Measurements from ENCODE around the gene ASCC2.

The ASCC2 gene

GRCh38 chr22:29821291-29822016 is 16.6 kb downstream of the ASCC2 start:
- Histone ChIP-seq H3K27ac (peak overlapping the region in 13 of 21 experiments; percentile 2 to 65 (median 34)), H3K4me3 (no peak overlapping the region)

GRCh38 chr22:29820961-29821290 is 17.1 kb downstream of the ASCC2 start:
- peak overlapping the region in 12 of 21 experiments; percentile 2 to 65 (median 32) for H3K27ac ChIP-seq
- no peak overlapping the region for H3K4me3 ChIP-seq

GRCh38 chr22:29819501-29819900 is 18.6 kb downstream of the ASCC2 start:
- Histone ChIP-seq H3K4me3 (no peak overlapping the region), H3K27ac (no peak overlapping the region)

- no peak overlapping the region for H3K4me3 ChIP-seq
- peak overlapping the region in 4 of 21 experiments; percentile 0 to 42 (median 30) for H3K27ac ChIP-seq
These were observed 20.4 kb downstream of the ASCC2 start for GRCh38 chr22:29817724-29818123.

- Histone ChIP-seq H3K27ac (peak overlapping the region in 11 of 21 experiments; percentile 7 to 80 (median 36)), H3K4me3 (no peak overlapping the region)
These were observed 21.1 kb downstream of the ASCC2 start for GRCh38 chr22:29816980-29817379.

- H3K27ac ChIP-seq: peak overlapping the region in 11 of 21 experiments; percentile 7 to 80 (median 36)
- no peak overlapping the region for H3K4me3 ChIP-seq
These were observed 21.5 kb downstream of the ASCC2 start for GRCh38 chr22:29816539-29816938.

GRCh38 chr22:29816128-29816527 is 21.9 kb downstream of the ASCC2 start:
- H3K4me3 ChIP-seq: no peak overlapping the region
- H3K27ac ChIP-seq: peak overlapping the region in 11 of 21 experiments; percentile 18 to 72 (median 40)

GRCh38 chr22:29815580-29815979 is 22.5 kb downstream of the ASCC2 start:
- peak overlapping the region in 10 of 21 experiments; percentile 0 to 72 (median 32) for H3K27ac ChIP-seq
- H3K4me3 ChIP-seq: no peak overlapping the region

- no peak overlapping the region for H3K4me3 ChIP-seq
- H3K27ac ChIP-seq: no peak overlapping the region
These were observed 24.1 kb downstream of the ASCC2 start for GRCh38 chr22:29814003-29814402.

GRCh38 chr22:29813563-29813962 is 24.5 kb downstream of the ASCC2 start:
- Histone ChIP-seq H3K4me3 (no peak overlapping the region), H3K27ac (no peak overlapping the region)

- Histone ChIP-seq H3K27ac (no peak overlapping the region), H3K4me3 (no peak overlapping the region)
These were observed 24.9 kb downstream of the ASCC2 start for GRCh38 chr22:29813126-29813525.

GRCh38 chr22:29811377-29811776 is 26.7 kb downstream of the ASCC2 start:
- no peak overlapping the region for H3K27ac ChIP-seq

GRCh38 chr22:29810216-29810615 is 27.9 kb downstream of the ASCC2 start:
- Histone ChIP-seq H3K27ac (peak overlapping the region in 1 of 21 experiments; percentile 16), H3K4me3 (no peak overlapping the region)

More at GRCh38 chr22:29811377-29811776, 26.7 kb downstream of the ASCC2 start:
- no peak overlapping the region for H3K4me3 ChIP-seq

- Histone ChIP-seq H3K4me3 (no peak overlapping the region), H3K27ac (no peak overlapping the region)
These were observed 31.9 kb downstream of the ASCC2 start for GRCh38 chr22:29806196-29806595.

- H3K4me3 ChIP-seq: no peak overlapping the region
- H3K27ac ChIP-seq: no peak overlapping the region
These were observed 33.1 kb downstream of the ASCC2 start for GRCh38 chr22:29804985-29805384.

- H3K4me3 ChIP-seq: no peak overlapping the region
- no peak overlapping the region for H3K27ac ChIP-seq
These were observed 34.9 kb downstream of the ASCC2 start for GRCh38 chr22:29803190-29803589.

GRCh38 chr22:29801796-29802195 is 36.3 kb downstream of the ASCC2 start:
- H3K4me3 ChIP-seq: no peak overlapping the region
- peak overlapping the region in 2 of 21 experiments; percentile 21 to 39 for H3K27ac ChIP-seq

GRCh38 chr22:29801153-29801552 is 36.9 kb downstream of the ASCC2 start:
- Histone ChIP-seq H3K4me3 (no peak overlapping the region), H3K27ac (peak overlapping the region in 1 of 21 experiments; percentile 39)

GRCh38 chr22:29799217-29799680 is 38.8 kb downstream of the ASCC2 start:
- H3K4me3 ChIP-seq: no peak overlapping the region
- peak overlapping the region in 20 of 21 experiments; percentile 47 to 86 (median 74) for H3K27ac ChIP-seq

GRCh38 chr22:29798801-29799200 is 39.3 kb downstream of the ASCC2 start:
- H3K4me3 ChIP-seq: no peak overlapping the region
- H3K27ac ChIP-seq: peak overlapping the region in 20 of 21 experiments; percentile 47 to 86 (median 74)

- peak overlapping the region in 16 of 21 experiments; percentile 10 to 86 (median 74) for H3K27ac ChIP-seq
- no peak overlapping the region for H3K4me3 ChIP-seq
These were observed 39.8 kb downstream of the ASCC2 start for GRCh38 chr22:29798318-29798717.

All from skin epidermis (tissue), 12 donors.